ENCODE data around the gene SH3BGRL2.

The SH3BGRL2 gene

DNA sequence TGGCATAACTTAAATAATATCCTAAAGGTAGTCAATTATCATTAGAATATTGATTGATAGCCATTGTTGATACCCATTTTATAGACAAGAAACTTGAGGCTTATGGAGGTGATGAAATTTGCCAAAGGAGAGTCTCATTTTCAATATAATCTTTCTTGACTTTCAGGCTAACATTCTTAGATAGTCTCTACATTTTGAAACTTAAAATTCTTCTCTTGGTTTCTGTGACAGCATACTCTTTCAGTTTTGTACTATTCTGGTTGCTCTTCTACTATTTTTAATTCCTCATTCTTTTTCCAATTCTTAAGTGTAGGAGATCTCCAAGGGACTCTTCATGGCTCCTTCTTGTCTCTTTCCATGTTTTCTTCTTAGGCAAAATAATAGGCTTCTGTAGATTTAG, 3.7 kb upstream of the SH3BGRL2 start:
- H3K9me3 Mint-ChIP-seq = no peaks in the 10 kb centered on the region
- CTCF ChIA-PET = no interaction called here
- H3K4me3 Mint-ChIP-seq = no peak overlapping the region
- H3K27me3 Mint-ChIP-seq = peaks cover 34% of the 10 kb centered on the region
- H3K27ac Mint-ChIP-seq = no peak overlapping the region
- H3K4me1 Mint-ChIP-seq = peaks cover 9% of the 10 kb centered on the region
- no peak for DNase-seq
- no peaks in the 10 kb centered on the region for H3K36me3 Mint-ChIP-seq

DNA sequence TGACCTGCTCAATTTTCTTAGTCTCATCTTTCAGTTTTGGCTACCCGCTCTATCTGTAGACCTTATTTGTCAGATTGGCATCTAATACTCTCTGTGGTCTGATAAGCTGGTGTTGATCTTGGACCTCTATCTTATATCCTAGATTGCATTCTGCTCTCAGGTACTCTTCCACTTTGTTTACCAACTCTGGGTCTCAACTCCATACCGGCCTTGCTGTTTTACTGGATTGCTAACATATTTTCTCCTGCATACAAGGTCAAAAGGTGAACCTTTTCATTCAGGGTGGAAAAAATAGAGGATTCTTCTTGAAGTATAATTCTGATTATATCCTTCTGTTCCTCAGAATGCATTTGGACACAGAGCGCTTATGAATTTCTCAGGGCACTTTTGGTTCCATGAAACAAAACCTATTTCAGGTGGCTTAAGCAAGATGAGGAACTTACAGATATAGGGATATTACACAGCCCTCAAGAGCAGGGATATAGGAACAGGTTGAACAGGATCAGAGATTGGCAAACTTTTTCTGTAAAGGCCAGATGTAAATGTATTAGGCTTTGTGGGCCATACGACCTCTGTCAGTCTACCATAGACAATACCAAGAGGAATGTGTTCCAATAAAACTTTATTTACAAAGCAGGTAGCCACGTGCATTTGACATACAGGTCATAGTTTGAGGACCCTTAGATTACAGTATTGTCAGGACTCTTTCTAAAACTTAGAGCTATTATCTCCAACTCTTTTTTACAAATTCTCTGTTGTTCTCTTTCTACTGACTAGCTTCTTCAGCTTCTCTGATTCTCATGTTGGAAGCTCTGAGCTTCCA, 2.5 kb upstream of the SH3BGRL2 start:
- DNase-seq = no peak
- peaks cover 41% of the 10 kb centered on the region for H3K27me3 Mint-ChIP-seq
- no peaks in the 10 kb centered on the region for H3K36me3 Mint-ChIP-seq
- H3K4me1 Mint-ChIP-seq = peaks cover 9% of the 10 kb centered on the region
- H3K9me3 Mint-ChIP-seq = no peaks in the 10 kb centered on the region
- no peak overlapping the region for H3K4me3 Mint-ChIP-seq
- H3K27ac Mint-ChIP-seq = no peak overlapping the region
- CTCF ChIA-PET = no interaction called here

DNA sequence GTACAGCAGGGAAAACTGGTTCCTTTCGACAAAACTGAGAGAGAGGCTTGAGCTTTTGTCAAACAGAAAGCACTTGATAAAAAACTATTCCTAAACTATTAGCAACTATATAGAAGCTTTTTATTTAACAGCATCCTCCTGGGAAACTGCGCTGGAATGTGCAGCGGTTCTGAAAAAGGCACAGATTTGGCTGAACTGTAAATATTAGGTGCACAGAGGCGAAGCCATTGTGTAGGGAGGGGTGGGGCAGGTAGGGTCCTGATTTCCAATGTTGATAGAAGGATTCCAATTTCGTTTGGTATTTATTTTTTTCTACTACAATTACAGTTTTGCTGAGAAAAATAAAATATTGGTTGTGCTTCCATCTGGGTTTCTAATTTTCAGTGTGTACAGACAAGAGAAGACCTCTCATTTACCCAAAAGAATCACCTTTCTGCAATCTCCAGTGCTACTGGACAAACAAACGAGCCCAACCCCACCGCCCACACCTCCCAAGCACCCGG, 698 bp upstream of the SH3BGRL2 start:
- H3K27me3 Mint-ChIP-seq = peaks cover 52% of the 10 kb centered on the region
- no peak overlapping the region for H3K27ac Mint-ChIP-seq
- H3K4me1 Mint-ChIP-seq = peaks cover 9% of the 10 kb centered on the region
- CTCF ChIA-PET = no interaction called here
- no peak for DNase-seq
- no peaks in the 10 kb centered on the region for H3K9me3 Mint-ChIP-seq
- H3K4me3 Mint-ChIP-seq = peak overlapping the region; percentile 74
- no peaks in the 10 kb centered on the region for H3K36me3 Mint-ChIP-seq

DNA sequence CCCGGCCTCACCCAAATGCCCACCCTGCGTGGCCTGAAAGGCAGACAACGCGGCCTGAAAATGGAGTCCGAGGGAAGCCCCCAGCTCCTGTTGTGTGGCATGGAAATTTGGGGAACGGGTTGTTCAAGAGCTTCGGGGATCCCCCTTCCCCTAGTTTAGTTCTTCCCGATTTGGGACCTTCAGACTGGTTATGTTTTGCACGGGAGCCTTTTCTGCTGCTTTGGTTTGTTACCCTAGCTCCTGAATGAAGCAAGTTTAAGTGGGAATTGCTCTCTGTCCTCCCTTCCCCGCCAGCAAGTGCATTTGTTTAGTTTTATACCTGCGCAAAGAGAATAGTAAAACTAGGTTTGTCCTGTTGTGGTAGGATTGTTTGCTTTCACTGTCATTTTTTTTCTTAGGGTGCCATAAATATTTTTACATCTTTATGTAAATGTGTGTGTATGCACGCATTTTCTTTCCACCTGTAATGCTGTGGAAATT, 604 bp downstream of the SH3BGRL2 start:
- no peak for DNase-seq
- CTCF ChIA-PET = interaction anchor here (0.9 kb wide), 1 partner anchor 45 kb away, joined by 3 read pairs; no protein-coding TSS in a partner anchor
- Mint-ChIP-seq H3K27me3 (peaks cover 57% of the 10 kb centered on the region), H3K36me3 (no peaks in the 10 kb centered on the region), H3K4me1 (peaks cover 9% of the 10 kb centered on the region), H3K9me3 (no peaks in the 10 kb centered on the region), H3K27ac (no peak overlapping the region), H3K4me3 (peak overlapping the region; percentile 74)

DNA sequence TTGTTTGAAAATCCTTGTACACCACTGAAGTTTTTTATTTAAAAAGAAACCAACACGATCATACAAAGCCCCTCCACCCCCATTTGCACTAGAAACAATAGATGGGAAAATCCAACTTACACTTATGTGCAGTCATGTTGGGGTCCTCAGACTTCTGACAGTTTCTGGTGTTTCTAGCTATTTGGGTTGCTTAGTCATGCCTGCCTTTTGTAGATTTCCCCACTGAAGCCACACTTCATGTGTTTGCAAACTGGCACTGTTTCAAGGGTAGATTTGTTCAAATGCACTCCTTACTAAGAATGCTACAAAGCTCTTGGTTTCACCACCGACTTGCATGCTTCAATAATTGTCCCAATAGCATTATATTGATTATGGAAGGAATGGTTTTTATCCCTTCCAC, 1.5 kb downstream of the SH3BGRL2 start:
- no peaks in the 10 kb centered on the region for H3K9me3 Mint-ChIP-seq
- H3K36me3 Mint-ChIP-seq = no peaks in the 10 kb centered on the region
- peaks cover 55% of the 10 kb centered on the region for H3K27me3 Mint-ChIP-seq
- CTCF ChIA-PET = interaction anchor here (0.9 kb wide), 1 partner anchor 44 kb away, joined by 3 read pairs; no protein-coding TSS in a partner anchor
- H3K4me1 Mint-ChIP-seq = peaks cover 9% of the 10 kb centered on the region
- no peak overlapping the region for H3K4me3 Mint-ChIP-seq
- DNase-seq = no peak
- H3K27ac Mint-ChIP-seq = no peak overlapping the region

DNA sequence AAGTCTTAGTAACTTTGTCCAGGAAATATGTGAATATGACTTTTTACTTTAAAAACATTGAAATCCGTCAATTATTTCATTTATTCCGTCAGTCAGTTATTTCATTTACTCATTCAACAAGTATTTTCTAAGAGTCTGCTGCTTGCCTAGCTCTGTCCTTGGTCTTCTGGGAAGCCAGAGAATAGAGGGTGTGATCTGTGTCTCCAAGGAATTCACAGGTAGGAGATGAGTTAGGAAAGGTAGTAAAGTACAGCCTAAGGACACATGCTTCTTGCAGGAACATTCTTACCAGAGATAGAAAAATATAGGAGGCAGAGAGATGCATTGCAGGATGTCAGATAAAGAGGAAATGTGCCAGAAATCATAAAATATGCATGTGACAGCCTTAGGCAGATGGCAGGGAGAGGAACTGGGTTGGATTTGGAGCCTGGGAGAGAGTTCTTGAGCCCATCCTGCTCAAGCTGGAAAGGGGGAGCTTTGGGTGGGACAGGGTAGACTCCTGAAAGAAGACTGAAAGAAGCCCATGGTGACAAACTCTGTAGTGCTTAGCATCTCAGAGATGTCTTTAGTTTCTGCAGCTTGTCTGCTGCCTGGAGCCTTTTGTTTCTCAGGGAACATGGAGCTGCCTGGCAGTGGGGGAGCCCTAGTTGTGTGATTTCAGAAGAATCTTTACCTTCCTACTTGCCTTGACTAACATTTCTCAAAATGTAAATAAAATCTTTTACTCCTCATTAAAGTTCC, 3.5 kb downstream of the SH3BGRL2 start:
- H3K4me1 Mint-ChIP-seq = peaks cover 9% of the 10 kb centered on the region
- peaks cover 47% of the 10 kb centered on the region for H3K27me3 Mint-ChIP-seq
- no peaks in the 10 kb centered on the region for H3K9me3 Mint-ChIP-seq
- no peak overlapping the region for H3K27ac Mint-ChIP-seq
- no peak overlapping the region for H3K4me3 Mint-ChIP-seq
- CTCF ChIA-PET = no interaction called here
- DNase-seq = no peak
- no peaks in the 10 kb centered on the region for H3K36me3 Mint-ChIP-seq

DNA sequence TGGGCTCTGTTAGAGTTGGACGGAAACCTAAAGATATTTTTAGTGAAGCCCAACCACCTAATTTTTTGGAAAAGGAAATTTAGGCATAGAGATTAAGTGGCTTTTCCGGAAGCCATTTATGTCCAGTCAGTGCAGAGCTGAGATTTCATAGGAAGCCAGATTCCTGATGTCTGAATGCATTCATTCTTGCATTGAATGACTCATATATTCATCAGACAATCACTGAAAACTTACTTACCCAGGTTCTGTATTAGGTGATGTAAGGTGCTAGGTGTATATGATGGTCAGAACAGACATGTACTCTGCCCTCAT, 4.1 kb downstream of the SH3BGRL2 start:
- CTCF ChIA-PET = no interaction called here
- H3K27me3 Mint-ChIP-seq = peaks cover 48% of the 10 kb centered on the region
- DNase-seq = no peak
- no peaks in the 10 kb centered on the region for H3K9me3 Mint-ChIP-seq
- H3K36me3 Mint-ChIP-seq = no peaks in the 10 kb centered on the region
- no peak overlapping the region for H3K27ac Mint-ChIP-seq
- no peak overlapping the region for H3K4me3 Mint-ChIP-seq
- peaks cover 9% of the 10 kb centered on the region for H3K4me1 Mint-ChIP-seq

DNA sequence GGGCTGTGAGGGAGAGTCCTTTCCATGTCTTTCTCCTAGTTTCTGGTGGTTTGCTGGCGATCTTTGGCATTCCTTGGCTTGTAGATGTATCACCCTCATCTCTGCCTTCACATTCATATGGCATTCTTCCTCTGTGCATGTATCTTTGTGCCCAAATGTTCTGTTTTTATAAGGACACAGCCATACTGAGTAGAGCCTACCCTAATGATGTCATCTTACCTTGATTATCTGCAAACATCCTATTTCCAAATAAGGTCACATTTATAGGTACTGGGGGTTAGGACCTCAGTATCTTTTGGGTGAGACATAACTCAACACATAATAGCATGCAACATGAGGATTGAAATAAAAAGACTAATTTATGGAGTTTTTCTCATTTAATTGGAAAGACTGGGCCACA, 5.5 kb downstream of the SH3BGRL2 start:
- peaks cover 37% of the 10 kb centered on the region for H3K27me3 Mint-ChIP-seq
- DNase-seq = no peak
- peaks cover 3% of the 10 kb centered on the region for H3K4me1 Mint-ChIP-seq
- CTCF ChIA-PET = no interaction called here
- no peaks in the 10 kb centered on the region for H3K36me3 Mint-ChIP-seq
- H3K4me3 Mint-ChIP-seq = no peak overlapping the region
- H3K9me3 Mint-ChIP-seq = no peaks in the 10 kb centered on the region
- no peak overlapping the region for H3K27ac Mint-ChIP-seq

DNA sequence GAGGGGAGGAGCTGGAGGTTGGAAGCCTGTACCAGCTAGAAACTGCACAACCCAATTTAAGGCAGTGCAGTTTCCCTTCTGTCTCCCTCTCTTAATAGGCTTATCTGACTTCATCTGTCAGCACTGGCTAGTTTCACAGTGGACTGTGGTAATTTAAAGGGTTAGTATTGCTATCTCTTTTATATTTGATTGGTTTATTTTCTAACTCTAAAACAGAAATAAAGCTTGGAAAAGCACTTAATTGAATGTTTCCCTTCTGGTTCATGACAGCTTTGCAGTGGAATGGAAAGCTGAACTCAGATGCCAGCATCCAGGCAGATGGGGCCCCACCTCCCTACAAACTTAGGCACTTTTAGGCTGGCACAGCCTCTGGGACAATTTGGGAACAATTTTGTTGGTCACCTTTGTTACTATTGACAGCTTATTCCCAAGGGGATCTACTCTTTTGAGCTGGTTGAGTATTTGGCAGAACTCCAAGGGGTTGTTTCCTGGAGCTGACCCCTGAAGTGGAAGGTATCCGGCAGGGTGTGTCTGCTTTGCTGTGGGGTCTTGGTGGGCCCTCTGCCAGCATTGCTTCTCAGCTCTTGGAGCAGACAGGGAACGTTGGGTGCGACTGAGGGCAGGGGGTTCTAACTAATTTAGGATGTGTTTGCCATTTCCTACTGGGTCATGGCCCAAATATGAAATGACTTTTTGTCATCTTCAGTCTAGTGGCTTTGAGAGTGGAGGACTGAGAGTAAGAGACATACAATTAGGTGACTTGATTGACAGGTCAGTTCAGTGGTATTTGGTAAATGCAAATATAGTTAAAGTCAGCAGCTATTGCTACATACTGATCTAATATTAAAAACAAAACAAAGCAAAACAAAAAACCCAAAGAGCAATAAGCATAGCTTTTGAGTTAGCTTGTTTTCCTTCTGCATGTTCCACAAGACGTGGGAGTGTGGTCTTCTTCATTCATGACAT, 9.3 kb downstream of the SH3BGRL2 start:
- H3K4me3 Mint-ChIP-seq = no peak overlapping the region
- CTCF ChIA-PET = no interaction called here

DNA sequence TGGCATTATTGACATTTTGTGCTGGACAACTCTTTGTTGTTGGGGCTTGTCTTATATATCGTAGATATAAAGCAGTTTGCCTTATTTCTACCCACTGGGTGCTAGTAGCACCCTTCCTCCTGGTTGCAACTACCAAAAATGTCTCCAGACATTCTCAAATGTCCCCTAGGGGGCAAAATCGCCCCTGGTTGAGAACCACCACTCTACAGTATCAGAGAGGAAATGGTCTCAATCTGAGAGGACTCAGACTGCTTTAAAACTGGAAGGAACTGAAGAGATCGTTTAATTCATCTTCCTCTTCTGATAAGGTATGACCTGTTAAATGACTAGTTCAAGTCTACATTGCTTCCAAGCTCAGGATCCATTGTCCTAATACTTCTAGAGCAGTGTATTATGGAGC, 14.9 kb downstream of the SH3BGRL2 start:
- Mint-ChIP-seq H3K27me3 (no peaks in the 10 kb centered on the region), H3K36me3 (no peaks in the 10 kb centered on the region), H3K4me1 (no peaks in the 10 kb centered on the region), H3K27ac (no peak overlapping the region), H3K9me3 (no peaks in the 10 kb centered on the region), H3K4me3 (no peak overlapping the region)
- CTCF ChIA-PET = interaction anchor here (0.8 kb wide), 1 partner anchor 62 kb away, joined by 4 read pairs; no protein-coding TSS in a partner anchor
- peak; percentile 27 for DNase-seq

More for the DNA sequence above, 9.3 kb downstream of the SH3BGRL2 start:
- Mint-ChIP-seq H3K27ac (no peak overlapping the region), H3K27me3 (peaks cover 13% of the 10 kb centered on the region), H3K4me1 (no peaks in the 10 kb centered on the region), H3K36me3 (no peaks in the 10 kb centered on the region), H3K9me3 (no peaks in the 10 kb centered on the region)
- DNase-seq = no peak

DNA sequence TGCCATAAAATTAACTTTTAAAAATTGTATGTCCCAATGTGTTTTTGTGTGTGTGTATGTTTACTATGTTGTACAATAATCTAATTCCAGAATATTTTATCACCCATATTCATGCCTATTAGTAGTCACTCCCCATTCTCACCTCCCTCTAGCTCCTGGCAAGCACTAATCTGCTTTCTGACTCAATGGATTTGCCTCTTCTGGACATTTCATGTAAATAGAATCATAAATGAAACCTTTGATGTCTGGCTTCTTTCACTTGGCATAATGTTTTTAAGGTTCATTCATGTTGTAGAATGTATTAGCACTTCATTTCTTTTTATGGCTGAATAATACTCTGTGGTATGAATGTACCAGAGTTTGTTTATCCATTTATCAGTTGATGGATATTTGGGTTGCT, 15.4 kb downstream of the SH3BGRL2 start:
- CTCF ChIA-PET = interaction anchor here (0.8 kb wide), 1 partner anchor 62 kb away, joined by 4 read pairs; no protein-coding TSS in a partner anchor
- H3K4me1 Mint-ChIP-seq = no peaks in the 10 kb centered on the region
- no peak overlapping the region for H3K27ac Mint-ChIP-seq
- H3K4me3 Mint-ChIP-seq = no peak overlapping the region
- no peaks in the 10 kb centered on the region for H3K36me3 Mint-ChIP-seq
- no peaks in the 10 kb centered on the region for H3K9me3 Mint-ChIP-seq
- H3K27me3 Mint-ChIP-seq = no peaks in the 10 kb centered on the region
- no peak for DNase-seq

DNA sequence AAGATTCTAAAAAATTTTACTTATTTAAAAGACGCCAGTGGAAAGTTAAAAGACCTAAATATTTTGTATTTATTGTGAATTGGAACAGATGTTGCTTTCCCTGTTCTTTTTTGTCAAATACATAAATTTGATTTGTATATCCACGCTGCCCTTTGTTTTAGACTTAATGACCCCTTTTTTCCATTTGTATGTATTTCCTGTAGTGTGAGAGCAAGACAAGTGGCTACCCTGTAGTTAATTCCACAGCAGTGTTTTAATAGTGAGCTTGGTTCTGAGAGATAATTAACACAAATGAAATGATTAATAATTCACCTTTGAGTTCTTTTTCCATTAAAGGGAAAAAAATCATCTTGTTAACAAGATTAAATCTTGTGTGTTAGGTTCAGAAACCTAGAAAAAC, 16.6 kb downstream of the SH3BGRL2 start:
- Mint-ChIP-seq H3K9me3 (no peaks in the 10 kb centered on the region), H3K4me1 (no peaks in the 10 kb centered on the region), H3K27ac (no peak overlapping the region), H3K4me3 (no peak overlapping the region), H3K36me3 (no peaks in the 10 kb centered on the region), H3K27me3 (no peaks in the 10 kb centered on the region)
- no peak for DNase-seq
- CTCF ChIA-PET = no interaction called here

DNA sequence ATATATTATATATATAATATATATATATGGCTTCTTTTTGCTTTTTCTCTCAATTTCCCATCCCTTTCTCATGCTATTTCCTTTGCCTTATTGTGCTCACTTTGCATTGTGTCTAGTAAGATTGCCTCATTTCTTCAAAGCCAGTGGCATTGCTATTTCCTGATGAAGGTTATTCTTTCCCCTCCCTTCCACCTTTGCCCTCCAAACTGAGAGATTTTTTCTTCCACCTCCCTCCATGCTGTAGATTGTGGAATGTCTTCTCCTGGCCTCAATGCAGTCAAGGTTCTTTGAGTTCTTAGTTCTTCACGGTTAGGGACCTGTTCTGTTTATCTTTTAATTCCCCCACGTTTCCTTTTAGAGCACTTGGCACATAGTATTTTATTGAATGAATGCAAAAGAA, 17.2 kb downstream of the SH3BGRL2 start:
- no peak for DNase-seq
- Mint-ChIP-seq H3K27ac (no peak overlapping the region), H3K27me3 (no peaks in the 10 kb centered on the region), H3K9me3 (no peaks in the 10 kb centered on the region), H3K4me3 (no peak overlapping the region), H3K4me1 (no peaks in the 10 kb centered on the region), H3K36me3 (no peaks in the 10 kb centered on the region)
- CTCF ChIA-PET = no interaction called here

DNA sequence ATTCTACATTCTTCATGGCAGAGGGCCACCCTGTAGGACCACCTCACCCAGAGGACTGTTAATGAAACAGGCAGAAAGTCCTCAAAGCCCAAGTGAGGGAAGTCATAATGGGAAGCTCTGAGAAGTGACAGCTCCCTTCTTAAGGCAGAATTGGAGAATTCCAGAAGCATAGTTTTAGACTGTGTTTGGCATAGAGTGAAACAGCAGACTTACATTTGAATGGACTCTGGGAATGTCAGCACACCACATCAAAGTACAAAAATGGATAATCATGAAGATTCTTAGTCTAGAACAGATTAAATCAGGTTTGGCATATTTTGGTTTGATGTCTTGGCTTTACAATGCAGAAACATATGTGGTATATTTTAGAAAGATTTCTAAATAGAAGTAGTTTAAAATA, 17.9 kb downstream of the SH3BGRL2 start:
- no peak for DNase-seq
- Mint-ChIP-seq H3K27ac (no peak overlapping the region), H3K27me3 (no peaks in the 10 kb centered on the region), H3K4me1 (no peaks in the 10 kb centered on the region), H3K9me3 (no peaks in the 10 kb centered on the region), H3K36me3 (no peaks in the 10 kb centered on the region), H3K4me3 (no peak overlapping the region)
- CTCF ChIA-PET = no interaction called here
